Activated CD8-positive, alpha-beta memory T cell treated with anti-CD3 and anti-CD28 coated beads, Interleukin-2, amount 50 U/mL, for 1 hour (primary cell): ENCODE results near the gene CLEC7A.

Experiments
- DNase-seq: peaks from one replicate; pipeline ENCODE4 v3.0.0-alpha.2; 2020; ENCODE audit errors: extremely low read depth

Gene CLEC7A

GRCh38 chr12:10140001-10140400, 10.0 kb upstream of the CLEC7A start:
- DNase-seq: peak; percentile 7

GRCh38 chr12:10136637-10137205, 6.7 kb upstream of the CLEC7A start:
- no peak for DNase-seq

- DNase-seq: no peak
These were observed 5.1 kb upstream of the CLEC7A start for GRCh38 chr12:10135126-10135525.

- no peak for DNase-seq
These were observed 2.9 kb upstream of the CLEC7A start for GRCh38 chr12:10132850-10133370.

GRCh38 chr12:10131111-10131690, 1.2 kb upstream of the CLEC7A start:
- no peak for DNase-seq

- DNase-seq: no peak
These were observed 1.3 kb downstream of the CLEC7A start for GRCh38 chr12:10128687-10129086.

- DNase-seq: no peak
These were observed 3.6 kb downstream of the CLEC7A start for GRCh38 chr12:10126413-10126812.

- no peak for DNase-seq
These were observed 7.3 kb downstream of the CLEC7A start for GRCh38 chr12:10122689-10123088.

GRCh38 chr12:10121278-10121677, 8.7 kb downstream of the CLEC7A start:
- no peak for DNase-seq

GRCh38 chr12:10119066-10119465, 10.9 kb downstream of the CLEC7A start:
- no peak for DNase-seq

GRCh38 chr12:10115890-10116289, 14.1 kb downstream of the CLEC7A start:
- DNase-seq: no peak

- DNase-seq: no peak
These were observed 14.7 kb downstream of the CLEC7A start for GRCh38 chr12:10115311-10115710.

GRCh38 chr12:10113920-10114319, 16.1 kb downstream of the CLEC7A start:
- no peak for DNase-seq

- DNase-seq: no peak
These were observed 16.9 kb downstream of the CLEC7A start for GRCh38 chr12:10113075-10113474.

- no peak for DNase-seq
These were observed 18.5 kb downstream of the CLEC7A start for GRCh38 chr12:10111451-10111850.

GRCh38 chr12:10110256-10110844, 19.6 kb downstream of the CLEC7A start:
- DNase-seq: no peak

GRCh38 chr12:10102322-10102721, 27.7 kb downstream of the CLEC7A start:
- DNase-seq: no peak

- DNase-seq: no peak
These were observed 28.3 kb downstream of the CLEC7A start for GRCh38 chr12:10101648-10102220.

- DNase-seq: no peak
These were observed 28.9 kb downstream of the CLEC7A start for GRCh38 chr12:10101042-10101579.

- DNase-seq: no peak
These were observed 31.2 kb downstream of the CLEC7A start, which contains the start of gene CLEC1A for GRCh38 chr12:10098791-10099190. TSS of gene CLEC1A (minus strand) at chr12:10098985. CDS start at chr12:10098922, 63 bp downstream.

- no peak for DNase-seq
These were observed 32.5 kb downstream of the CLEC7A start for GRCh38 chr12:10097521-10097920.

- DNase-seq: no peak
These were observed 34.0 kb downstream of the CLEC7A start for GRCh38 chr12:10095971-10096370.
